AG10803 (cell line): ENCODE results near the gene DSG4.

Experiments
- DNase-seq: peaks from one replicate; pipeline ENCODE4 v3.0.0; 2010; ENCODE audit warnings: low read depth
- H3K4me3 ChIP-seq: 2 replicates; pipeline ENCODE4 v1.5.1; 2011; ENCODE audit warnings: mild to moderate bottlenecking, low read length, control low read depth
- CTCF ChIP-seq: conservative IDR thresholded peaks from 2 replicates; pipeline ENCODE4 v1.5.1; 2011; ENCODE audit warnings: mild to moderate bottlenecking, low read length, control low read depth, inconsistent platforms

The DSG4 gene

GRCh38 chr18:31444142-31444541, 67.6 kb downstream of the DSG4 start:
- H3K4me3 ChIP-seq, result no peak overlapping the region
- TF ChIP-seq CTCF, result no peak
- no peak for DNase-seq

- no peak overlapping the region for H3K4me3 ChIP-seq
- no peak for TF ChIP-seq CTCF
- no peak for DNase-seq
These were observed 69.3 kb downstream of the DSG4 start for GRCh38 chr18:31445908-31446307.

- DNase-seq, result no peak
- no peak overlapping the region for H3K4me3 ChIP-seq
- TF ChIP-seq CTCF, result no peak
These were observed 70.3 kb downstream of the DSG4 start for GRCh38 chr18:31446854-31447253.

- DNase-seq, result no peak
- H3K4me3 ChIP-seq, result no peak within 1 kb of the TSS
- no peak for TF ChIP-seq CTCF
These were observed 71.1 kb downstream of the DSG4 start, which contains the start of gene DSG3 for GRCh38 chr18:31447530-31448191. TSS of gene DSG3 (plus strand) at chr18:31447741. CDS start at chr18:31447878, 137 bp downstream.

DNA sequence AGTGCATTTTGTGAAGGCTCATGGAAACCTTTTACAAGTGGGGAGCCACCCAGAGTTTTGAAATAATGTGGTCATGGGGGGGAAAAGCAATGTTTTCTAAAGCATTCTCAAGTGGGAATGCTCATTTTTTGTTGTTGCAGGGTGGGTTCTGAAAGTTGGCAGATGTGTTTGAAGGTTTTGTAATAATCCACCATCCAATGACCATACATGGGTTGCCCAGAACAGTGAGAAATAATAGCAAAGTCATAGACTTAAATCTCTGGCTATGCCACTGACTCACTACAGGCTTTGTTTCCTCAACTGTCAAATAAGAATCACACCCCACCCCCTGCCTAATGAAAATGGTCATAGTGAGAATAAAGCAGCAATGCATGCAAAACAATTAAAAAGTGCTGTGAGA, 73.8 kb downstream of the DSG4 start:
- H3K4me3 ChIP-seq, result no peak overlapping the region
- DNase-seq, result no peak
- TF ChIP-seq CTCF, result no peak

GRCh38 chr18:31451625-31452024, 75.0 kb downstream of the DSG4 start:
- no peak overlapping the region for H3K4me3 ChIP-seq
- TF ChIP-seq CTCF, result no peak
- DNase-seq, result no peak

DNA sequence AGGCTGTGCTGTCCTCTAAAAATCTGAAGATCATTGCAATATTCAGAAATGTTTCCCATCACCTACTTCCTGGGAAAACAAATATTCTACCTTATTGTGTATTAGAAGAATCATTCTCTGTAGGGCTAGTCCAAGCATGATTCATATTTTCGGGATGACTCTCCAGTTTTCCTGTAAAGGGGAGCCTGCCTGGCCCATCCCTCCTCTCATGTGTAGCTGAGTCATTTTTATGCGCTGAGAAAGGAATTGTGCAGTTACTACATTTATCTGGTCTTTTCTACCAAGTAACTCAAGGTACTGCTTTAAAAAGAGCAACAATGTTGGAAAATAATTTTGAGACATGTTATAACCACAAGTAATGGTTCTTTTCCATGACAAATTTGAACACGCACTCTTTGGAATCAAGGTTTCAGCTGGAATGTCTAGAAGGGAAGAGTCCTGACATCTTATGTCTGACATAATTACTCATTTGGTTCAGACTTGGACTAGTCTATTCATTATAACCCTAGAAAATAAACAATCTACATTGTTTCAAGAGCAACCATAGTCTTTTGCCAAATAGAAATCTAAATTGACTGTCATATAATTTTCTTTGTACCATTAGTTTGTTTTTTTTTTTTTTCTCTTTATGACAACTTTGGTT, 77.6 kb downstream of the DSG4 start:
- TF ChIP-seq CTCF, result no peak
- H3K4me3 ChIP-seq, result no peak overlapping the region
- peak; percentile 15 for DNase-seq
